ENCODE measurements around the gene VPS51. TPM values are rescaled to one million over a fixed set of nuclear protein-coding genes. Genes with fewer than 3 reads are reported as not detected.

Gene VPS51
- total RNA-seq, 2 experiments from 2014 or later, result 119 to 214 TPM

GRCh38 chr11:65059959-65060824, 35.8 kb upstream of the VPS51 start:
- no peak overlapping the region for H3K4me2 ChIP-seq (ENCODE audit: low read length)
- intact Hi-C loops (cut with micrococcal nuclease; ENCODE audit: unreplicated experiment), result no loop called here

GRCh38 chr11:65060913-65061408, 35.1 kb upstream of the VPS51 start:
- ChIA-PET POLR2A (interaction anchor here (0.6 kb wide), 1 partner anchor 212 kb away, joined by 3 read pairs; no protein-coding TSS in a partner anchor), CTCF (ENCODE audit: unreplicated experiment) (no interaction called here)
- no TSS peak for BruUV-seq (replicated peaks)
- no peaks in the 10 kb centered on the region for H3K9me3 ChIP-seq (ENCODE audit: low read length)
- no peak overlapping the region; the same call in 1 of the 2 replicates for H2AFZ ChIP-seq (ENCODE audit: low read length)
- H3K79me2 ChIP-seq (ENCODE audit: insufficient read depth, low read depth, low read length), result no peaks in the 10 kb centered on the region
- TF ChIP-seq EZH2phosphoT487 (IDR thresholded peaks at IDR 0.05; ENCODE audit: borderline replicate concordance, low read depth, low read length), result no peak
- peak; percentile 45 for TF ChIP-seq CTCF (conservative IDR thresholded peaks at IDR 0.05; ENCODE audit: low read length)
- no peaks in the 10 kb centered on the region for H3K9me2 ChIP-seq (ENCODE audit: insufficient read depth, low read length)
- H3K36me3 ChIP-seq (ENCODE audit: insufficient read depth, low read length), result no peaks in the 10 kb centered on the region
- intact Hi-C loops (cut with micrococcal nuclease; ENCODE audit: unreplicated experiment), result no loop called here
- no peak for DNase-seq (ENCODE audit: low spot score)
- H3K4me1 ChIP-seq (ENCODE audit: insufficient read depth, low read length, poor library complexity, severe bottlenecking), result peaks cover 15% of the 10 kb centered on the region
- no peaks in the 10 kb centered on the region for H4K20me1 ChIP-seq (ENCODE audit: insufficient read depth, low read length)
- H3K4me2 ChIP-seq (ENCODE audit: low read length), result no peak overlapping the region
- H3K27ac ChIP-seq (ENCODE audit: low read depth, low read length, poor library complexity, severe bottlenecking), result no peak overlapping the region
- H3K4me3 ChIP-seq (ENCODE audit: low read depth, low read length, poor library complexity, severe bottlenecking), result no peak overlapping the region

More at GRCh38 chr11:65059959-65060824, 35.8 kb upstream of the VPS51 start:
- no peak overlapping the region for H3K4me3 ChIP-seq (ENCODE audit: low read depth, low read length, poor library complexity, severe bottlenecking)
- H3K9me3 ChIP-seq (ENCODE audit: low read length), result no peaks in the 10 kb centered on the region
- no peaks in the 10 kb centered on the region for H3K36me3 ChIP-seq (ENCODE audit: insufficient read depth, low read length)
- TF ChIP-seq EZH2phosphoT487 (IDR thresholded peaks at IDR 0.05; ENCODE audit: borderline replicate concordance, low read depth, low read length) (no peak), CTCF (conservative IDR thresholded peaks at IDR 0.05; ENCODE audit: low read length) (no peak)
- H4K20me1 ChIP-seq (ENCODE audit: insufficient read depth, low read length), result no peaks in the 10 kb centered on the region
- BruUV-seq (replicated peaks), result no TSS peak
- peaks cover 22% of the 10 kb centered on the region for H3K4me1 ChIP-seq (ENCODE audit: insufficient read depth, low read length, poor library complexity, severe bottlenecking)
- no peaks in the 10 kb centered on the region for H3K9me2 ChIP-seq (ENCODE audit: insufficient read depth, low read length)
- ChIA-PET POLR2A (no interaction called here), CTCF (ENCODE audit: unreplicated experiment) (no interaction called here)
- H2AFZ ChIP-seq (ENCODE audit: low read length), result no peak overlapping the region; the same call in 1 of the 2 replicates
- H3K79me2 ChIP-seq (ENCODE audit: insufficient read depth, low read depth, low read length), result no peaks in the 10 kb centered on the region
- H3K27ac ChIP-seq (ENCODE audit: low read depth, low read length, poor library complexity, severe bottlenecking), result no peak overlapping the region
- peak; percentile 29 for DNase-seq (ENCODE audit: low spot score)

GRCh38 chr11:65063532-65063931, 32.5 kb upstream of the VPS51 start:
- no peak for TF ChIP-seq CTCF (conservative IDR thresholded peaks at IDR 0.05; ENCODE audit: low read length)
- no peak for TF ChIP-seq EZH2phosphoT487 (IDR thresholded peaks at IDR 0.05; ENCODE audit: borderline replicate concordance, low read depth, low read length)

More at GRCh38 chr11:65063532-65063931, 32.5 kb upstream of the VPS51 start:
- Histone ChIP-seq H3K9me3 (ENCODE audit: low read length) (no peaks in the 10 kb centered on the region), H3K79me2 (ENCODE audit: insufficient read depth, low read depth, low read length) (no peaks in the 10 kb centered on the region), H3K36me3 (ENCODE audit: insufficient read depth, low read length) (no peaks in the 10 kb centered on the region), H3K9me2 (ENCODE audit: insufficient read depth, low read length) (no peaks in the 10 kb centered on the region), H3K27ac (ENCODE audit: low read depth, low read length, poor library complexity, severe bottlenecking) (no peak overlapping the region), H3K4me3 (ENCODE audit: low read depth, low read length, poor library complexity, severe bottlenecking) (no peak overlapping the region), H4K20me1 (ENCODE audit: insufficient read depth, low read length) (no peaks in the 10 kb centered on the region), H3K4me2 (ENCODE audit: low read length) (no peak overlapping the region), H3K4me1 (ENCODE audit: insufficient read depth, low read length, poor library complexity, severe bottlenecking) (peaks cover 27% of the 10 kb centered on the region), H2AFZ (ENCODE audit: low read length) (no peak overlapping the region)
- no TSS peak for BruUV-seq (replicated peaks)
- DNase-seq (ENCODE audit: low spot score), result no peak
- intact Hi-C loops (cut with micrococcal nuclease; ENCODE audit: unreplicated experiment), result no loop called here
- ChIA-PET POLR2A (no interaction called here), CTCF (ENCODE audit: unreplicated experiment) (no interaction called here)

All from OCI-LY7 (cell line).